Stimulated activated CD4-positive, alpha-beta T cell treated with anti-CD3 and anti-CD28 coated beads, Interleukin-1b, Interleukin-23, amount 100 ng/mL, for 1 hour (primary cell): ENCODE data around the gene CBX4.

Experiments
- DNase-seq, 2 donors: peaks; one replicate each; pipeline ENCODE4 v3.0.0-alpha.2; 2020; ENCODE audit warnings: low read depth in 2 of 2

The CBX4 gene

GRCh38 chr17:79841369-79842135 is 2.3 kb upstream of the CBX4 start:
- DNase-seq = no peak

DNA sequence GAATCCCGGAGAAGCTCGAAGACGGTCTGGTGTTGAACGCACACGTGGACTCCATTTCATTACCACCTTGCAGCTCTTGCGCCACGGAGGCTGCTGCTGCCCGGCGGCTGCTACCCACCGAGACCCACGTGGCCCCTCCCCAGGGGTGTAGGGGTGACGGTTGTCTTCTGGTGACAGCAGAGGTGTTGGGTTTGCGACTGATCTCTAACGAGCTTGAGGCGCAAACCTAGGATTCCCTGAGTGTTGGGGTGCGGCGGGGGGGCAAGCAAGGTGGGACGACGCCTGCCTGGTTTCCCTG is 1.7 kb upstream of the CBX4 start:
- no peak for DNase-seq

DNA sequence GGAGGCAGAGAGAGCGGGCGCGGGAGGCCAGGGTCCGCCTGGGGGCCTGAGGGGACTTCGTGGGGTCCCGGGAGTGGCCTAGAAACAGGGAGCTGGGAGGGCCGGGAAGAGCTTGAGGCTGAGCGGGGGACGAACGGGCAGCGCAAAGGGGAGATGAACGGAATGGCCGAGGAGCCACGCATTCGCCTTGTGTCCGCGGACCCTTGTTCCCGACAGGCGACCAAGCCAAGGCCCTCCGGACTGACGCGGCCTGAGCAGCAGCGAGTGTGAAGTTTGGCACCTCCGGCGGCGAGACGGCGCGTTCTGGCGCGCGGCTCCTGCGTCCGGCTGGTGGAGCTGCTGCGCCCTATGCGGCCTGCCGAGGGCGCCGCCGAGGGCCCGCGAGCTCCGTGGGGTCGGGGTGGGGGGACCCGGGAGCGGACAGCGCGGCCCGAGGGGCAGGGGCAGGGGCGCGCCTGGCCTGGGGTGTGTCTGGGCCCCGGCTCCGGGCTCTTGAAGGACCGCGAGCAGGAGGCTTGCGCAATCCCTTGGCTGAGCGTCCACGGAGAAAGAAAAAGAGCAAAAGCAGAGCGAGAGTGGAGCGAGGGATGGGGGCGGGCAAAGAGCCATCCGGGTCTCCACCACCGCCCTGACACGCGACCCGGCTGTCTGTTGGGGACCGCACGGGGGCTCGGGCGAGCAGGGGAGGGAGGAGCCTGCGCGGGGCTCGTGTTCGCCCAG is 1.2 kb upstream of the CBX4 start:
- DNase-seq = no peak

DNA sequence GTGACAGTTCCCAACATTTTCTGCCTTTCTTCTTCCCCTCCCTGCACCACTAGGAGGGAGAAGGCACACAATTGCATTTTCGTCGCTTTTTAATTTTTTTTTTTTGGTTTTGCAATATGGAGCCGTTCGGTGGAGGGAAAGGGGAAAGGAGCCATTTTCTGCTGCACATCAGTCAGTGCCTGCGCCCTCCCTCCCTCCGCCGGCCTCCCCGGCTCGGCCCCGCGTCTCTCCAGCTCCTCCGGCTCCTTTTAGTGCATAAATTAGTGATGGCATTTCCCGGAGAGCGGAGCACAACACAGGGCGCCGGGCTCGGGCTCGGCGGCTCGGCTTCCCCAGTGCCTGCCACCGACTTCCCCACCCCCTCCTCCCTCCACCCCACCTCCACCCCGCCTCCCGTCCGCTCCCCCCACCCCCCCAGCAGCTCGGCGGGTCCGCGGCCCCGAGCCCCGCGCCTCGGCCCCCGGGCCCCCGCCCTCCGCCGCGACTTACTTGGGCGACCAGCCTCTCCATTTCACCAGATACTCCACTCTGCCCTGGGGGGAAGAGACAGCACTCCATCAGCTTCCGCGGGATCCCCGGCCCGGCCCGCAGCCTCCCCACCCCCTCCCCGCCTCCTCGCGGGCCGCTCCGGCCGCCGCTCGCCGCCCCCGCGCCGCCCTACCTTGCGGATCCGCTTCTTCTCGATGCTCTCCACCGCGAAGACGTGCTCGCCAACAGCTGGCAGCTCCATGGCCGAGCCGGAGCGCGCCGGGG is 542 bp downstream of the CBX4 start:
- DNase-seq = no peak

GRCh38 chr17:79837888-79838521 is 1.2 kb downstream of the CBX4 start:
- DNase-seq = no peak

DNA sequence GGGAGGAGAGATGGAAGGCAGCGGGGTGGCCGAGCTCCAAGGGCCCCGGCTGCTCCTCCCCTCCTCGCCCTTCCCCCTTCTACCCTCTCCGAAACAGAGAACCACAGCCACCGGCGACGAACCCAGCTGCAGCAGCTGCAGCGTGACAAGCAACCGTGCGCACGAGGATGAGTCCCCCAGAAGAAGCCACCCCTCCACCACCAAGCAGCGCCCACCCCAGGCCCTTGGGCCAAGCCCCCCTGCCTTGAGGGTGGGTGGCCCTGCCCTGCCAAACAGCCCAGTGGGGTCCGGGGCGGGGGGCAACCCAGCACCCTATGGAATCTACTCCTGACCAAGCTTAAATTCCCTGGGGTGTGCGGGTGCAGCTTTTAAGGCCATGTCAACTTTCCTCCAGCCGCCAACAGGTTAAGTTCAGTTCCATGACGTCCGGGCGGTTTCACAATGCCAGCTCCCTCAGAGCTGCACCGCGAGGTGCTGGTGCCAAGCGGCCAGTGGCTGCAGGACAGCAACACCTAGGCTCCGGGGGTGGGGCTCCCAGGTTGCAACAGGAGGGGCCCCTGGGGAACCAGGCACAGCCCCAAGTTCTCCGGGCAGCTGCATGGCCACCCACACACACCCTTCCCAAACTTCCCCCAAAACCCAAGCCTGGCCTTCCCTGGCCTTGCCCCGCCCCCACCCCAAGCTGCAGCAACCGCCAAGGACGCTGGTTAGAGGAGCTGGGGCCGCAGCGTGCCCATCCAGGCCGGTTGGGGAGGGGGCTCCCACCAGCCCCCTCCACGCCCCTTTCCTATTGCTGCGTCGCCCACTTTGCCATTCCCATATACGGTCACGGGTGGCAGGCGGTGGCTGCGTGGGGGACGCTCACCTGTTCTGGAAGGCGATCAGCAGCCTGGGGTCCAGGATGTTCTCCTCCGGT is 2.0 kb downstream of the CBX4 start:
- no peak for DNase-seq

- DNase-seq = no peak
Measured at GRCh38 chr17:79836510-79836971, 2.7 kb downstream of the CBX4 start.

DNA sequence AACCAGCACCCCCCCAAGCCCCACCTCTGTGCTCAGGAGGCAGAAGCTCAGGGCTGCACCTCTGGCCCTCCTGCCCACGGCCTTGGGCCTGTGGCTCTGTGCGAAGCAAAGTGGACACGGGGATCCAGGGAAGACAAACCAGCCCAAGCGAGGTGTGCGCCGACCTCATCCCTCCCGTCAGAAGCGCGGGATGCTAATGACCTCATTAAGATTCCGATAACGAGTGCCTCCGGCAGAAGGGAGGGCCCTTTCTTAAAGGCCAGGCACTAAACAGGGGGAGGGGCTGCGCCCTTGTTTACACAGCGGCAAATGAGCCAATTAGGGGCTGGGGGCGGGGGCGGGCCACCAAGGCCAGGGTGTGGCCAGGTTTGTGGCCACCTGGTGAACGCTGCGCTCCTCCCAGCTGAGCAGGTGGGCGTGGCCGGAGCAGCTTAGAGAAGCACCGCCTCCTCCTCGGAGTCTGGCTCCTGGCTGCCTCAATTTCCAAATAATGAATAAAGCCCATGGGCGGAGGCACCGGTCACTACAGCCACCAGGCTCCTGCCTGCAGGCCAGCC is 3.2 kb downstream of the CBX4 start:
- DNase-seq = no peak

- no peak for DNase-seq
Measured at GRCh38 chr17:79835470-79835899, 3.8 kb downstream of the CBX4 start.

- no peak for DNase-seq
Measured at GRCh38 chr17:79834565-79835469, 4.4 kb downstream of the CBX4 start.

- no peak for DNase-seq
Measured at GRCh38 chr17:79833744-79834564, 5.3 kb downstream of the CBX4 start.

- no peak for DNase-seq
Measured at GRCh38 chr17:79833110-79833450, 6.2 kb downstream of the CBX4 start.

DNA sequence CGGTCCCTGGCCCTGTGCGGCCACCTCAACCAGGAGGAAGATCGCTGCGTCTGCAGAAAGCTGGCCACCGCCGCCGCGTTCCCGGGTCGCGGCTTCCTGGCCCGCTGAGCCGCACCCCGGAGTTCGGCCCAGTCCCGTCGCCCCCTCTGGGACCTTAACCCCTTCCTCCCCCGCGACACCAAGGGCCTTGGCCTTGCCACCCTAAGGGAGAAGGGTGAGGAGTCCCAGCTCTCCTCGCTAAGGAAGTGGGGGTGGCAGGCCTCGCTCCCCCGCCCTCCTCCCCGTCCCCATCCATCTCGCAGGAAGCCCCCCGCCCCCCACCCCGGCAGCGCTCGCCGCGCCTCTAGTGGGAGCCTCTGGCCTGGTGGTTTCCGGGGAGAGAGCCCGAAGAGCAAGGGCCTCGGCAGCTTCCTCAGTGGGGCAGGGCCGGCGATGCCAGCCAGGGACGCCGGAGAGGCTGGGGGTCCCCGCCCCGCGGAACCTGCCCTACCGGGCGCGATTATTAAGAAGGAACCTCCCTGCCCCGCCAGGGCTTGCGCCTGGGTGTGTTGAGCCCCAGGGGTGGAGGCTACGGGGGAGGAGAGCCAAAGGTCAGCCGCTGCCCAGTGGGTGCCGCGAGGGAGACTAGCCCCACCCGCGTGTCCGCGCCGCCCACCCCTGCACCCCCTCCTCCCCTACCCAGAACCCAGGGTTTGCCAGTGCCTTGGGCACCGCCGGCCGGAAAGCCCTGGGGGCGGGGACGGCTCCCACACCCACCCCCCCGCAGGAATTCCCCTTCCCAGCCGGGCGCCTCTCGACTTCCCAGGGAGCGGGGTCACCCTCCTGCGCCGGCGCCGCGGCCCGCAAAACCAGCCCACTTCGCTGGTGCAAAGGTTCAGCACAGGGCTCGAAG is 6.8 kb downstream of the CBX4 start:
- DNase-seq = no peak

DNA sequence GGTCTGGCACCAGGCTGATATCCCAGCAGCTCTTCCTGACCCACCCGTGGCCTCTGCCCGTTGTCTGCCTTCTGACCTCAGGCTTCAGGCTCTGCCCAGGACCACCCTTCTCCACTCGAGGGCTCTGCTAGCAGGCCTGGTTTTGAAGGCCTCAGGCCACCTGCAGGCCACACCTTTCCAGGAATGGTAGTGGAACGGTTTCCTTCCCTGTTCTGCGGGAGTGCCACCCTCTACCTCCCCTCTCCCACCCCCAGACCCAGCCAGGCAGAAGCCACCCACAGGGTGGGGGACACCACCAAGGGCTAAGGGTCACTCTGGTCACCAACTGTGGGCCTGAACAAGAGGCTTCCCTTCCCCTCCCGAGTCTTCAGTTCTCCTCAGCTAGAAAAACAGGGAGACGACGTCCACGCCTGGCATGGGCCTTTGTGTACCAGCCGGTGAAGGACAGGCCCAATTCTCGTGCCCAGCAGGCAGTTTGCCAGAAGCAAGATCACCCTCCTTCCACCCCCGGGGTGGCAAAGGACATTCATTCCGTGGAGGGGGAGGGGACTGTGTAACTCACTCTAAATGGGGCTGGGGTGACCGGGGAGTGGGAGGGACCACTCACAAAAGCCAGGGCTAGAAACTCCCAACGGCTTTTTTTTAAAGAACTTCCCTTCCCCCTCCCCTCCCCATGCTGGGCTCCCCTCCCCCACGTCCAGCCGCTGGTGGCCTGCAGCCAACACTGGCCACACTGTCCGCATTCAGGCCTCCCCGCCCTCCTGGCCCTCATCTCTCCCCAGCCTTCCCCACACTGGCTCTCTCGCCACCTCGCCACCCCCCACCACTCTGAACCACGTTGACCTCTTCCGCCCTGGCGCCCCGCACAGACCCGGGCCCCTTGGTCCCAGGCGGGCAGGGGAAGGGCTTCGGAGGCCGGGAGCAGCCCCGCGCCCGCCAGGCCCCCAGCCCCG is 7.7 kb downstream of the CBX4 start:
- no peak for DNase-seq

DNA sequence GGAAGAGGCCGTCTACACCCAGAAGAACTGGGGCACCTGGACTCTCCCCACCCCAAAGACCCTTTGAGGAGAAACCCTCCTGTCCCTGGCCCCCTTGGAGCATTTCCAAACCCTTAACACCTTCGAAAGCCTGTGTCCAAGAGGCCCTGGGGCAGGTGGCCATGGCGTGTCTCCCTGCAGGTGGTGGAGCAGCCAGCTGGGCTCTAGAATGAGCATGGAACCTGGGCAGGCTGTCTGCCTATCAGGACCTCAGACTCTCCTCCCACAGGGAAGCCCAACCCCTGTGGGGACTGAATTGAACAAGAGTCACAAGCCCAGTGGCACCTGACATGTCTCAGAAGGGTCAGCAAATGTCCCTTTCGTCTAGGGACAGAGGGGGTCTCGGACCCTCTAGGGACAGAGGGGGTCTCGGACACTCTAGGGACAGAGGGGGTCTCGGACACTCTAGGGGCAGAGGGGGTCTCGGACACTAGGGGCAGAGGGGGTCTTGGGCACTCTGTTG is 8.4 kb downstream of the CBX4 start:
- DNase-seq = no peak

DNA sequence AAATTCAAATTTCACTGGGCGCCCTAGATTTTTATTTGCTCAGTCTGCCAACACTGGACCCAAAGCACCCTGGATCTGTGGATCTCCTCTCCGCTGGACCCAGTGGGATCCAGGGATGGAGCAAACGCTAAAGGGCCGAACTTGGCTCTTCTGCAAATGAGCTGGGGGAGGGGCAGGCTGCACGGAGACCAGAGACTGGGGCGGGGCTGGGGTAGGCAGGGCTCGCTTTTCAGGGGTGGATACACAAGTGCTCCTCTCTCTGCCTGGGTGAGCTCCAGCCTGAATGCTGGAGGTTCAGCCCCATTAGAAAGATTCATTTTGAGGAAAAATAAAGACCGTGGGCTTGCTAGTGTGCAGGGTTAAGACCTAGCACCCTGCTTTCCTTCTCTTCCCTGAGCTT is 8.9 kb downstream of the CBX4 start:
- no peak for DNase-seq

- no peak for DNase-seq
Measured at GRCh38 chr17:79829457-79829856, 9.8 kb downstream of the CBX4 start.
